Liver (tissue), 9 donors: Measurements from ENCODE around the gene ZNF154. TPM values are rescaled to one million over a fixed set of nuclear protein-coding genes. Genes with fewer than 3 reads are reported as not detected.

Experiments used
- DNase-seq: peaks from one replicate; pipeline ENCODE4 v3.0.0-alpha.2; 2017; ENCODE audit warnings: low spot score
- H3K27ac ChIP-seq, 2 donors: one replicate each; pipeline ENCODE4 v1.7.0; 2013; ENCODE audit warnings: inconsistent platforms in 2 of 2, low read length in 2 of 2, control low read depth in 1 of 2, low read depth in 1 of 2, mild to moderate bottlenecking in 1 of 2
- H3K27me3 ChIP-seq, 4 donors: one replicate each; pipeline versions ENCODE4 v1.6.1 to v1.7.0; 2013; ENCODE audit warnings: low read length in 3 of 4, inconsistent platforms in 1 of 4, mild to moderate bottlenecking in 1 of 4, moderate library complexity in 1 of 4; ENCODE audit not compliant: control insufficient read depth in 4 of 4, insufficient read depth in 4 of 4
- H3K36me3 ChIP-seq, 4 donors: one replicate each; pipeline versions ENCODE4 v1.6.1 to v1.7.0; 2013; ENCODE audit warnings: low read length in 3 of 4, mild to moderate bottlenecking in 3 of 4, low read depth in 1 of 4, moderate library complexity in 1 of 4; ENCODE audit not compliant: control insufficient read depth in 4 of 4, insufficient read depth in 3 of 4
- H3K4me1 ChIP-seq, 4 donors: one replicate each; pipeline versions ENCODE4 v1.6.1 to v1.7.0; 2013; ENCODE audit warnings: low read length in 3 of 4, mild to moderate bottlenecking in 3 of 4, moderate library complexity in 1 of 4; ENCODE audit not compliant: control insufficient read depth in 4 of 4, insufficient read depth in 4 of 4
- H3K4me3 ChIP-seq, 3 donors: one replicate each; pipeline versions ENCODE4 v1.6.1 to v1.7.0; 2013; ENCODE audit warnings: low read length in 3 of 3, control low read depth in 1 of 3, low read depth in 1 of 3, mild to moderate bottlenecking in 1 of 3
- H3K9ac ChIP-seq, 2 donors: one replicate each; pipeline ENCODE4 v1.7.0; 2013; ENCODE audit warnings: low read length in 2 of 2, mild to moderate bottlenecking in 2 of 2, moderate library complexity in 2 of 2, control low read depth in 1 of 2, low read depth in 1 of 2
- H3K9me3 ChIP-seq, 4 donors: one replicate each; pipeline versions ENCODE4 v1.6.1 to v1.7.0; 2013; ENCODE audit warnings: low read length in 3 of 4; ENCODE audit not compliant: control insufficient read depth in 4 of 4
- ATF3 ChIP-seq: IDR thresholded peaks from 2 replicates; pipeline ENCODE4 v1.6.1; 2016; ENCODE audit warnings: antibody characterized with exemption
- EGR1 ChIP-seq, 2 donors: IDR thresholded peaks; 2 replicates each; pipeline ENCODE4 v1.6.1; 2016 to 2018; ENCODE audit warnings: antibody characterized with exemption in 2 of 2, low read depth in 2 of 2
- FOXA2 ChIP-seq: IDR thresholded peaks from 2 replicates; pipeline ENCODE4 v1.6.1; 2016; ENCODE audit warnings: antibody characterized with exemption
- GABPA ChIP-seq, 2 donors: IDR thresholded peaks in 1 of 2; conservative IDR thresholded peaks in 1 of 2; 2 replicates each; pipeline ENCODE4 v1.6.1; 2016; ENCODE audit warnings: antibody characterized with exemption in 2 of 2, mild to moderate bottlenecking in 1 of 2, moderate library complexity in 1 of 2
- HNF4A ChIP-seq, 2 donors: conservative IDR thresholded peaks; 2 replicates each; pipeline ENCODE4 v1.6.1; 2016; ENCODE audit warnings: antibody characterized with exemption in 2 of 2, mild to moderate bottlenecking in 2 of 2
- HNF4G ChIP-seq: IDR thresholded peaks from 2 replicates; pipeline ENCODE4 v1.6.1; 2016; ENCODE audit warnings: antibody characterized with exemption
- JUND ChIP-seq, 2 donors: IDR thresholded peaks; 2 replicates each; pipeline ENCODE4 v1.6.1; 2016; ENCODE audit warnings: antibody characterized with exemption in 2 of 2
- MAX ChIP-seq: IDR thresholded peaks from 2 replicates; pipeline ENCODE4 v1.6.1; 2016; ENCODE audit warnings: antibody characterized with exemption
- NR2F2 ChIP-seq: IDR thresholded peaks from 2 replicates; pipeline ENCODE4 v1.6.1; 2016; ENCODE audit warnings: antibody characterized with exemption
- REST ChIP-seq: IDR thresholded peaks from 2 replicates; pipeline ENCODE4 v1.6.1; 2016; ENCODE audit warnings: antibody characterized with exemption, mild to moderate bottlenecking
- SP1 ChIP-seq: IDR thresholded peaks from 2 replicates; pipeline ENCODE4 v1.6.1; 2018; ENCODE audit warnings: antibody characterized with exemption, mild to moderate bottlenecking
- TAF1 ChIP-seq: conservative IDR thresholded peaks from 2 replicates; pipeline ENCODE4 v1.6.1; 2016; ENCODE audit warnings: antibody characterized with exemption, mild to moderate bottlenecking
- YY1 ChIP-seq: IDR thresholded peaks from 2 replicates; pipeline ENCODE4 v1.6.1; 2016; ENCODE audit warnings: antibody characterized with exemption, mild to moderate bottlenecking
- WGBS: extraction: QIAGEN DNeasy Blood & Tissue Kit; methylation state at CpG from one replicate; pipeline ENCODE4 v1.1.7; 2013; 5-methylcytosine and 5-hydroxymethylcytosine counted together
- polyA plus RNA-seq, 2 donors: library from polyadenylated mRNA; stranded (reverse) in 1 of 2; unstranded in 1 of 2; fragments of 200-250 nt in 1 of 2; fragments of >200 nt in 1 of 2; fragmentation: Nextera tagmentation in 1 of 2; extraction: Ambion mirVana in 1 of 2; gene quantifications; one replicate each; pipeline versions ENCODE4 v1.2.1 to v1.2.3, GENCODE V29; 2013 to 2015
- total RNA-seq, 2 donors: library from RNA; depleted of rRNA; stranded (reverse); fragments of >200 nt; gene quantifications; one replicate each; pipeline ENCODE4 v1.2.3, GENCODE V29; 2014
- TF ChIP-seq, protein P1 (sequence below): fragments of 150-350 bp; IDR thresholded peaks from 2 replicates; pipeline ENCODE4 v1.5.1; 2017; ENCODE audit warnings: improper control_type of control experiment, low read depth, low read length; ENCODE audit not compliant: missing input control
- TF ChIP-seq, protein P2 (sequence below): IDR thresholded peaks from 2 replicates; pipeline ENCODE4 v1.6.1; 2016; ENCODE audit warnings: antibody characterized with exemption
- donor health status: healthy.
- donor health status: healthy.
- donor health status: healthy.
- donor health status: healthy.
- donor health status: healthy.

The ZNF154 gene
- total and polyA plus RNA-seq, 4 donors, result 0.32 to 4.7 (median 1.3) TPM

DNA sequence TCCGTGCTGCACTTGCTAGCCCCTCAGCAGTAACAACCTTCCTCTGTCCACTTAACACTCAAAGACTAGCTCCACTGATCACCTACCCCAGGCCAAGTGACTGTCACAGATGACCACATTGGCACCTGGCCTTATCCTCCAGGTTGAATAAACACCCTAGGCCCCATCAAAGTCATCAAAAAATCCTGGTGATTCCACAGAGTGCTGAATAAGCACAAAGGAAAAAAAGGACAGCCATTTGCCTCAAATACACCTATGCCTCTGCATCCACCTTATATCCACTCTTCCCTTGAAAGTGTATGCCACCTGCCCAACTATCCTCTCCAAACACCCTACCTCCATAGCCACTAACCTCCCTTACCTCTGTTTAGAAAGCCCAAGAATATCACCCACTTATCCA, 2.7 kb downstream of the ZNF154 start:
- no peaks in the 10 kb centered on the region for H3K27me3 ChIP-seq
- no peak for TF ChIP-seq EGR1 (IDR thresholded peaks at IDR 0.05; ENCODE audit: low read depth in 2 of 2)
- no peak for TF ChIP-seq MAX
- TF ChIP-seq SP1, result no peak
- TF ChIP-seq FOXA2, result no peak
- no peak for TF ChIP-seq ATF3
- TF ChIP-seq REST, result no peak
- H3K9me3 ChIP-seq, result peaks cover 47 to 67% (median 53%) of the 10 kb centered on the region in 4 donors
- H3K4me3 ChIP-seq, result peak overlapping the region in 2 of 3 donors; percentile 44 to 61
- peaks cover 0 to 14% (median 9%) of the 10 kb centered on the region in 4 donors for H3K36me3 ChIP-seq
- DNase-seq, result no peak
- WGBS, result 98% methylated on average over 1 of the region's 1 CpG
- H3K27ac ChIP-seq, result no peak overlapping the region
- H3K4me1 ChIP-seq, result peaks cover 0 to 5% (median 1%) of the 10 kb centered on the region in 4 donors
- H3K9ac ChIP-seq, result no peak overlapping the region

DNA sequence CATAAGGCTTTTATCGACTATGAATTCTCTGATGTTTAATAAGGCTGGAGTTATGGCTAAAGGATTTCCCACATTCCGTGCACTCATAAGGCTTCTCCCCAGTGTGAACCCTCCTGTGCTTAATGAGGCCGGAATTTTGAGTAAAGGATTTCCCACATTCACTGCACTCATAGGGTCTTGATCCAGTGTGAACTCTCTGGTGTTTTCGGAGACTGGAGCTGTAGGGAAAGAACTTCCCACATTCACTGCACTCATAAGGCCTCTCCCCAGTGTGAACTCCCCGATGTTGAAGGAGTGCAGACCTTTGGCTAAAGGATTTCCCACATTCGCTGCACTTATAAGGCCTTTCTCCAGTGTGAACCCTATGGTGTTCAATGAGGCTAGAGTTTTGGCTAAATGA, 7.4 kb downstream of the ZNF154 start:
- 99% methylated on average over 6 of the region's 6 CpGs for whole genome bisulfite sequencing

More for the DNA sequence above, 7.4 kb downstream of the ZNF154 start:
- H3K4me1 ChIP-seq, result no peaks in the 10 kb centered on the region
- H3K27ac ChIP-seq, result no peak overlapping the region
- peaks cover 0 to 23% (median 13%) of the 10 kb centered on the region in 4 donors for H3K36me3 ChIP-seq
- H3K9me3 ChIP-seq, result peaks cover 41 to 65% (median 59%) of the 10 kb centered on the region in 4 donors
- no peak for DNase-seq
- H3K27me3 ChIP-seq, result no peaks in the 10 kb centered on the region
- TF ChIP-seq YY1 (no peak), HNF4G (no peak), MAX (no peak), EGR1 (IDR thresholded peaks at IDR 0.05; ENCODE audit: low read depth in 2 of 2) (no peak), SP1 (no peak), TAF1 (no peak), GABPA (IDR thresholded peaks at IDR 0.05 in 1 of 2, conservative IDR thresholded peaks at IDR 0.05 in 1 of 2) (no peak), JUND (IDR thresholded peaks at IDR 0.05) (no peak), FOXA2 (no peak), REST (no peak), NR2F2 (no peak), HNF4A (conservative IDR thresholded peaks at IDR 0.05) (no peak)
- TF ChIP-seq, protein P1, sequence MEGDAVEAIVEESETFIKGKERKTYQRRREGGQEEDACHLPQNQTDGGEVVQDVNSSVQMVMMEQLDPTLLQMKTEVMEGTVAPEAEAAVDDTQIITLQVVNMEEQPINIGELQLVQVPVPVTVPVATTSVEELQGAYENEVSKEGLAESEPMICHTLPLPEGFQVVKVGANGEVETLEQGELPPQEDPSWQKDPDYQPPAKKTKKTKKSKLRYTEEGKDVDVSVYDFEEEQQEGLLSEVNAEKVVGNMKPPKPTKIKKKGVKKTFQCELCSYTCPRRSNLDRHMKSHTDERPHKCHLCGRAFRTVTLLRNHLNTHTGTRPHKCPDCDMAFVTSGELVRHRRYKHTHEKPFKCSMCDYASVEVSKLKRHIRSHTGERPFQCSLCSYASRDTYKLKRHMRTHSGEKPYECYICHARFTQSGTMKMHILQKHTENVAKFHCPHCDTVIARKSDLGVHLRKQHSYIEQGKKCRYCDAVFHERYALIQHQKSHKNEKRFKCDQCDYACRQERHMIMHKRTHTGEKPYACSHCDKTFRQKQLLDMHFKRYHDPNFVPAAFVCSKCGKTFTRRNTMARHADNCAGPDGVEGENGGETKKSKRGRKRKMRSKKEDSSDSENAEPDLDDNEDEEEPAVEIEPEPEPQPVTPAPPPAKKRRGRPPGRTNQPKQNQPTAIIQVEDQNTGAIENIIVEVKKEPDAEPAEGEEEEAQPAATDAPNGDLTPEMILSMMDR, result no peak
- TF ChIP-seq, protein P2, sequence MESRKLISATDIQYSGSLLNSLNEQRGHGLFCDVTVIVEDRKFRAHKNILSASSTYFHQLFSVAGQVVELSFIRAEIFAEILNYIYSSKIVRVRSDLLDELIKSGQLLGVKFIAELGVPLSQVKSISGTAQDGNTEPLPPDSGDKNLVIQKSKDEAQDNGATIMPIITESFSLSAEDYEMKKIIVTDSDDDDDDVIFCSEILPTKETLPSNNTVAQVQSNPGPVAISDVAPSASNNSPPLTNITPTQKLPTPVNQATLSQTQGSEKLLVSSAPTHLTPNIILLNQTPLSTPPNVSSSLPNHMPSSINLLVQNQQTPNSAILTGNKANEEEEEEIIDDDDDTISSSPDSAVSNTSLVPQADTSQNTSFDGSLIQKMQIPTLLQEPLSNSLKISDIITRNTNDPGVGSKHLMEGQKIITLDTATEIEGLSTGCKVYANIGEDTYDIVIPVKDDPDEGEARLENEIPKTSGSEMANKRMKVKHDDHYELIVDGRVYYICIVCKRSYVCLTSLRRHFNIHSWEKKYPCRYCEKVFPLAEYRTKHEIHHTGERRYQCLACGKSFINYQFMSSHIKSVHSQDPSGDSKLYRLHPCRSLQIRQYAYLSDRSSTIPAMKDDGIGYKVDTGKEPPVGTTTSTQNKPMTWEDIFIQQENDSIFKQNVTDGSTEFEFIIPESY, result no peak
- H3K9ac ChIP-seq, result no peak overlapping the region
- H3K4me3 ChIP-seq, result peak overlapping the region in 2 of 3 donors; percentile 50 to 63
